ENCODE results near the gene TMX1. TPM values are rescaled to one million over a fixed set of nuclear protein-coding genes. Genes with fewer than 3 reads are reported as not detected.
"Not testable (repeated sequence)": the region's sequence is repeated elsewhere in the genome, so short reads cannot be mapped to it uniquely, and the experiment has no call there.

TMX1 gene
- total RNA-seq, 1 donor from 2014 or later = 53.1 TPM

GRCh38 chr14:51223463-51223862 is 16.6 kb upstream of the TMX1 start:
- intact Hi-C loops (cut with micrococcal nuclease); H3K27me3 Mint-ChIP-seq; H3K9me3 Mint-ChIP-seq; H3K4me1 Mint-ChIP-seq; DNase-seq; H3K27ac Mint-ChIP-seq; H3K36me3 Mint-ChIP-seq (ENCODE audit: low read depth); H3K4me3 Mint-ChIP-seq: not testable (repeated sequence)

- Mint-ChIP-seq H3K9me3 (peaks cover 6% of the 10 kb centered on the region), H3K4me1 (no peaks in the 10 kb centered on the region), H3K27ac (no peak overlapping the region), H3K36me3 (ENCODE audit: low read depth) (no peaks in the 10 kb centered on the region), H3K27me3 (no peaks in the 10 kb centered on the region), H3K4me3 (no peak overlapping the region)
- intact Hi-C loops (cut with micrococcal nuclease) = no loop called here
- no peak for DNase-seq
These were observed 15.5 kb upstream of the TMX1 start for GRCh38 chr14:51224551-51224950.

GRCh38 chr14:51225751-51226150 is 14.3 kb upstream of the TMX1 start:
- intact Hi-C loops (cut with micrococcal nuclease) = no loop called here
- Mint-ChIP-seq H3K27ac (no peak overlapping the region), H3K36me3 (ENCODE audit: low read depth) (no peaks in the 10 kb centered on the region), H3K4me3 (no peak overlapping the region), H3K9me3 (peaks cover 6% of the 10 kb centered on the region), H3K27me3 (no peaks in the 10 kb centered on the region), H3K4me1 (no peaks in the 10 kb centered on the region)
- no peak for DNase-seq

- no peak for DNase-seq
- Mint-ChIP-seq H3K36me3 (ENCODE audit: low read depth) (no peaks in the 10 kb centered on the region), H3K4me1 (no peaks in the 10 kb centered on the region), H3K27me3 (peaks cover 7% of the 10 kb centered on the region), H3K4me3 (no peak overlapping the region), H3K27ac (no peak overlapping the region), H3K9me3 (peaks cover 6% of the 10 kb centered on the region)
- intact Hi-C loops (cut with micrococcal nuclease) = no loop called here
These were observed 11.7 kb upstream of the TMX1 start for GRCh38 chr14:51228391-51228790.

DNA sequence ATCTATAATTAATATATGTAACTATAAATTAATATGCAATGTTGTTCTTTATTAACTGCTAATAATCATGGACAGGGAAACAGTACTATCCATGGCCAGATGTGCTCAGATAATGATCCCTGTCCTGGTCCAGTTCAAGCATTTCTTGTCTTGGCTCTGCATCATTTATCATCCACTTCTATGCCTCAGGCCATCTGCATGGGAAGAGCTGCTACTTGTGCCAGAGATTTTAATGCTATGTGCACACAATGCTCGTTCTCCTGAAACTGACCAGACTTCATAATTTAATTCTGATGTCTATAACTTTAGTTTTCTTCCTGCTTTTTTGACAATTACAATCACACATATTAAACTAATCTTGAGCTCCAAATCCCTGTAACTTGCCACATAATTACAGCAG is 11.2 kb upstream of the TMX1 start:
- DNase-seq = no peak
- intact Hi-C loops (cut with micrococcal nuclease) = no loop called here
- Mint-ChIP-seq H3K4me1 (no peaks in the 10 kb centered on the region), H3K27me3 (peaks cover 7% of the 10 kb centered on the region), H3K36me3 (ENCODE audit: low read depth) (no peaks in the 10 kb centered on the region), H3K4me3 (no peak overlapping the region), H3K27ac (no peak overlapping the region), H3K9me3 (peaks cover 6% of the 10 kb centered on the region)

DNA sequence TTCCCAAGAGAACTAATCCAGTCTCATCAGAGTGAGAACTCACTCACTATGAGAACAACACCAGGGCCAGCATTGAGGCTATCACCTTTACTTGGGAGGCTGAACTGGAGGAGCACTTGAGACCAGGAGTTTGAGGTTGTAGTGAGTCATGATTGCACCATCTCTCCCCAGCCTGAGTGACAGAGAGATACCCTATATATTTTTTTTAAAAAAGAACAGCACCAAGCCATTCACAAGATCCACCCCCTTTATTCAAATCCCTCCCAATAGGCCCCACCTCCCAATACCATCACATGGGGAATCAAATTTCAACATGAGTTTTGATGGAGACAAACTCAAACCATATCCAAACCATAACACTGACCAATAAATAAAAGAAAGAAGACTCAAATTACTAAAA is 3.7 kb upstream of the TMX1 start:
- Mint-ChIP-seq H3K9me3 (no peaks in the 10 kb centered on the region), H3K4me3 (no peak overlapping the region), H3K27ac (no peak overlapping the region), H3K36me3 (ENCODE audit: low read depth) (no peaks in the 10 kb centered on the region), H3K27me3 (peaks cover 7% of the 10 kb centered on the region), H3K4me1 (peaks cover 6% of the 10 kb centered on the region)
- intact Hi-C loops (cut with micrococcal nuclease) = no loop called here
- no peak for DNase-seq

- Mint-ChIP-seq H3K4me1 (peaks cover 40% of the 10 kb centered on the region), H3K27ac (no peak overlapping the region), H3K36me3 (ENCODE audit: low read depth) (peaks cover 14% of the 10 kb centered on the region), H3K27me3 (no peaks in the 10 kb centered on the region), H3K9me3 (no peaks in the 10 kb centered on the region), H3K4me3 (no peak overlapping the region)
- no peak for DNase-seq
- intact Hi-C loops (cut with micrococcal nuclease) = loop anchor here (1.0 to 5.0 kb wide), 4 partner anchors 19 to 748 kb away; partner anchors contain the start of genes FRMD6 and RTRAF
These were observed 845 bp downstream of the TMX1 start for GRCh38 chr14:51240804-51241380.

GRCh38 chr14:51242545-51243490 is 2.8 kb downstream of the TMX1 start:
- no peak for DNase-seq
- Mint-ChIP-seq H3K4me3 (peak overlapping the region; percentile 69), H3K4me1 (peaks cover 44% of the 10 kb centered on the region), H3K27me3 (no peaks in the 10 kb centered on the region), H3K9me3 (no peaks in the 10 kb centered on the region), H3K36me3 (ENCODE audit: low read depth) (peaks cover 24% of the 10 kb centered on the region), H3K27ac (no peak overlapping the region)
- intact Hi-C loops (cut with micrococcal nuclease) = loop anchor here (5.0 kb wide), 1 partner anchor 409 kb away; the partner anchor contains the start of gene FRMD6

- Mint-ChIP-seq H3K4me1 (peaks cover 39% of the 10 kb centered on the region), H3K9me3 (no peaks in the 10 kb centered on the region), H3K4me3 (no peak overlapping the region), H3K27me3 (no peaks in the 10 kb centered on the region), H3K36me3 (ENCODE audit: low read depth) (peaks cover 37% of the 10 kb centered on the region), H3K27ac (no peak overlapping the region)
- no peak for DNase-seq
- intact Hi-C loops (cut with micrococcal nuclease) = loop anchor here (5.0 kb wide), 1 partner anchor 408 kb away; the partner anchor contains the start of gene FRMD6
These were observed 4.5 kb downstream of the TMX1 start for GRCh38 chr14:51244591-51244990.

DNA sequence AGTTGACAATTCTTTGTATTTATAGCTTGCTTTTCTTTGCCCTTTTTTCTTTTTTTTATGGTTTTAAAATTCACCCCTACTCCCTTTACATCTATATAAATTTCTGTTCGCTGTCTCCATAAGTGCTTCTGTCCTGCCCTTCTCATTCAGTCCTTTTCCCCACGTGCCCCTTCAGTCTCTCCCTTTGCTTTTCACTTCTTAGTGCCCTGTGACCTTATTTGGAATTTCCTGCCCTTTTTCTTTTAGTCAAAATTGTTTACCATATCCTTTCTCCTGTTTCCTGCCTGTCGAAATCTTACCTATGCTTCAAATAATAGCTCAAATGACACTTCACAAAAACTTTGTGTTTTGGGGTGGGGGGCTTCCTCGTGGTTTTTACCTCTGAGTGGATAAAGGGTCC is 6.0 kb downstream of the TMX1 start:
- peak overlapping the region; percentile 67 for H3K4me3 Mint-ChIP-seq
- H3K9me3 Mint-ChIP-seq = no peaks in the 10 kb centered on the region
- intact Hi-C loops (cut with micrococcal nuclease) = no loop called here
- H3K27ac Mint-ChIP-seq = peak overlapping the region; percentile 83
- no peak for DNase-seq
- peaks cover 39% of the 10 kb centered on the region for H3K4me1 Mint-ChIP-seq
- H3K36me3 Mint-ChIP-seq (ENCODE audit: low read depth) = peaks cover 49% of the 10 kb centered on the region
- H3K27me3 Mint-ChIP-seq = no peaks in the 10 kb centered on the region

- no peaks in the 10 kb centered on the region for H3K9me3 Mint-ChIP-seq
- H3K4me1 Mint-ChIP-seq = peaks cover 31% of the 10 kb centered on the region
- intact Hi-C loops (cut with micrococcal nuclease) = no loop called here
- DNase-seq = no peak
- no peaks in the 10 kb centered on the region for H3K27me3 Mint-ChIP-seq
- H3K27ac Mint-ChIP-seq = no peak overlapping the region
- no peak overlapping the region for H3K4me3 Mint-ChIP-seq
- peaks cover 69% of the 10 kb centered on the region for H3K36me3 Mint-ChIP-seq (ENCODE audit: low read depth)
These were observed 8.3 kb downstream of the TMX1 start for GRCh38 chr14:51248016-51248987.

GRCh38 chr14:51251486-51251885 is 11.4 kb downstream of the TMX1 start:
- no peak for DNase-seq
- intact Hi-C loops (cut with micrococcal nuclease) = no loop called here
- H3K4me3 Mint-ChIP-seq = no peak overlapping the region
- no peak overlapping the region for H3K27ac Mint-ChIP-seq
- peaks cover 8% of the 10 kb centered on the region for H3K4me1 Mint-ChIP-seq
- peaks cover 66% of the 10 kb centered on the region for H3K36me3 Mint-ChIP-seq (ENCODE audit: low read depth)
- H3K9me3 Mint-ChIP-seq = no peaks in the 10 kb centered on the region
- H3K27me3 Mint-ChIP-seq = no peaks in the 10 kb centered on the region

DNA sequence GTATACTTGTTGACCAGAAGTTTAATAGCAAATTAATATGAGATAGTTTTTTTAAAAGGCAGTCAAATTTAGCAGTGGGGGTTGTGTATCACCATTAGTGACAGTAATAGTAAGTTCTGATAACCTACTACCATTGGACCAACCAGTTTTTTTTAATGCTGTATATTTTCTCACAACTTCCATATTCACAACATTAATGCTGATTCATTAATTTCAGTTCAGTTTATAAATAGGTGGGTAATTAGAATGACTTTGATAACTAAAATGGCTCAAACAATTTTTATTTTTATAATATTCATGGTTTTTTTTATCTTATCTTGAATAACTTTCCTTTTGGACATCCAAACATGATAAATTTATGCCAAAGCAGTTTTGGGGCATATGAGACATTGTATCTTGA is 13.8 kb downstream of the TMX1 start:
- intact Hi-C loops (cut with micrococcal nuclease) = no loop called here
- Mint-ChIP-seq H3K36me3 (ENCODE audit: low read depth) (peaks cover 68% of the 10 kb centered on the region), H3K9me3 (peaks cover 7% of the 10 kb centered on the region), H3K4me3 (no peak overlapping the region), H3K27me3 (no peaks in the 10 kb centered on the region), H3K4me1 (peaks cover 8% of the 10 kb centered on the region), H3K27ac (no peak overlapping the region)
- DNase-seq = no peak

Measured in activated CD4-positive, alpha-beta T cell treated with anti-CD3 and anti-CD28 coated beads, Interleukin-2, amount 10 ng/mL, durations not matched to agents 24 days and 14 days (primary cell).